ENCODE data around the gene C1QL4. TPM values are rescaled to one million over a fixed set of nuclear protein-coding genes. Genes with fewer than 3 reads are reported as not detected.
A peak's percentile ranks its signal among the peaks of the same experiment; 100 is the strongest.

The C1QL4 gene
- total RNA-seq, 1 donor from 2014 or later, result not detected

DNA sequence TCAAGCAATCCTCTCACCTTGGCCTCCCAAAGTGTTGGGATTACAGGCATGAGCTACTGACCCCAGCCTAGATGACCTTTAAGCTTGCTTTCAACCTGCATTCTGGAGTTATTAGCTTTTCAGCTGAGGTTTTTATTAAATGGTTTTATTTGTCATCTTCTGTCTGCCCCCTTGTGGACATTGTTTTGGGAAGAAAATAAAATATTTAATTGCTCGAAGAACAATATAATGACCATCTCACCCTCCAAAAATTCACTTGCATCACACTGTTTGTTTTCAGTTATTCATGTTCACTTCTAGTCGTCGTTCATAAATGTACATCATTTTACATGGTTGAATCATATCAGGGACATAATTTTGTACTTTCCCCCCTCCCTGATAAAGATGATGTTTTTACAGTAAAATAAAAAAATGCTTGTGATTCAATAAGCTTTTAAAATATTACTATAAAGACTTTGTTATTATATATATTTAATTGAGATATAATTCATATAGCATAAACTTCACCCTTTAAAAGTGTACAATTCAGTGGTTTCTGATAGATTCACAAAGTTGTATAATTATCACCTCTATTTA lies 20.2 kb upstream of the C1QL4 start:
- no peaks in the 10 kb centered on the region for H3K9me3 ChIP-seq
- H3K4me1 ChIP-seq, result no peaks in the 10 kb centered on the region
- H3K27ac ChIP-seq, result no peak overlapping the region
- no peaks in the 10 kb centered on the region for H3K36me3 ChIP-seq
- H3K27me3 ChIP-seq (ENCODE audit: low read depth), result peaks cover 22% of the 10 kb centered on the region
- ATAC-seq, result no peak
- intact Hi-C loops (cut with DNase I), result loop anchor here (5.0 kb wide), 1 partner anchor 160 kb away; no protein-coding TSS in a partner anchor
- no peak overlapping the region for H3K4me3 ChIP-seq
- TF ChIP-seq, protein P1, sequence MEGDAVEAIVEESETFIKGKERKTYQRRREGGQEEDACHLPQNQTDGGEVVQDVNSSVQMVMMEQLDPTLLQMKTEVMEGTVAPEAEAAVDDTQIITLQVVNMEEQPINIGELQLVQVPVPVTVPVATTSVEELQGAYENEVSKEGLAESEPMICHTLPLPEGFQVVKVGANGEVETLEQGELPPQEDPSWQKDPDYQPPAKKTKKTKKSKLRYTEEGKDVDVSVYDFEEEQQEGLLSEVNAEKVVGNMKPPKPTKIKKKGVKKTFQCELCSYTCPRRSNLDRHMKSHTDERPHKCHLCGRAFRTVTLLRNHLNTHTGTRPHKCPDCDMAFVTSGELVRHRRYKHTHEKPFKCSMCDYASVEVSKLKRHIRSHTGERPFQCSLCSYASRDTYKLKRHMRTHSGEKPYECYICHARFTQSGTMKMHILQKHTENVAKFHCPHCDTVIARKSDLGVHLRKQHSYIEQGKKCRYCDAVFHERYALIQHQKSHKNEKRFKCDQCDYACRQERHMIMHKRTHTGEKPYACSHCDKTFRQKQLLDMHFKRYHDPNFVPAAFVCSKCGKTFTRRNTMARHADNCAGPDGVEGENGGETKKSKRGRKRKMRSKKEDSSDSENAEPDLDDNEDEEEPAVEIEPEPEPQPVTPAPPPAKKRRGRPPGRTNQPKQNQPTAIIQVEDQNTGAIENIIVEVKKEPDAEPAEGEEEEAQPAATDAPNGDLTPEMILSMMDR (IDR thresholded peaks at IDR 0.05), result peak; percentile 41
- DNase-seq, result no peak

GRCh38 chr12:49355913-49356312 lies 18.9 kb upstream of the C1QL4 start:
- no peak for DNase-seq
- intact Hi-C loops (cut with DNase I), result loop anchor here (5.0 kb wide), 1 partner anchor 161 kb away; no protein-coding TSS in a partner anchor
- H3K27me3 ChIP-seq (ENCODE audit: low read depth), result peaks cover 30% of the 10 kb centered on the region
- H3K9me3 ChIP-seq, result no peaks in the 10 kb centered on the region
- ATAC-seq, result no peak
- H3K27ac ChIP-seq, result no peak overlapping the region
- TF ChIP-seq, protein P1 (IDR thresholded peaks at IDR 0.05), result no peak
- no peak overlapping the region for H3K4me3 ChIP-seq
- no peaks in the 10 kb centered on the region for H3K4me1 ChIP-seq
- H3K36me3 ChIP-seq, result no peaks in the 10 kb centered on the region

DNA sequence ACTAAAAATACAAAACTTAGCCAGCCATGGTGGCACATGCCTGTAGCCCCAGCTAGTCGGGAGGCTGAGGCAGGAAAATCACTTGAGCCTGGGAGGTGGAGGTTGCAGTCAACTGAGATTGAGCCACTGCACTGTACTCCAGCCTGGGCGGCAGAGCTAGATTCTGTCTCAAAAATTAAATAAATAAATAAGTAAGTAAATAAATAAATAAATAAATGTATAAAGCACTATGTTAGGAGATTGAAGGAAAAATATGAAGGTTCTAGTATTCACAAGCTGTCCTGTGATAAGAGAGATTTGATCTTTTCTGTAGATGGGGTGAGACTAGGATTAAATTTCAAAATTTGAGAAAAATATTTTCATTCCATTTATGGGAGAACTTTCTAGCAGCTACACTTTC lies 15.4 kb upstream of the C1QL4 start:
- H3K27me3 ChIP-seq (ENCODE audit: low read depth), result peaks cover 60% of the 10 kb centered on the region
- H3K9me3 ChIP-seq, result no peaks in the 10 kb centered on the region
- ATAC-seq (no peak), DNase-seq (no peak)
- H3K4me1 ChIP-seq, result peaks cover 10% of the 10 kb centered on the region
- H3K36me3 ChIP-seq, result no peaks in the 10 kb centered on the region
- no peak overlapping the region for H3K4me3 ChIP-seq
- no peak overlapping the region for H3K27ac ChIP-seq
- TF ChIP-seq, protein P1 (IDR thresholded peaks at IDR 0.05), result no peak
- intact Hi-C loops (cut with DNase I), result no loop called here

DNA sequence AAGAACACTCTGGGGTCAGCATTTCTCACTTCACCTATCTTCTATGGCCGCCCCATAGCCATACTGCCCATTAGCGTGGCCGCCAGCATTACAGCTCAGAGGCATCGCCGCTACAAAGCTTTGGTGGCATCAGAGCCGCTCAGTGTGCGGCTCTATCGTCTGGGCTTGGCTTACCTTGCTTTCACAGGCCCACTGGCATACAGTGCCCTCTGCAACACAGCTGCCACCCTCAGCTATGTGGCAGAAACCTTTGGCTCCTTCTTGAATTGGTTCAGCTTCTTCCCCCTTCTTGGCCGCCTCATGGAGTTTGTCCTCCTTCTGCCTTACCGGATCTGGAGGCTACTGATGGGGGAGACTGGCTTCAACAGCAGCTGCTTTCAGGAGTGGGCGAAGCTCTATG lies 12.3 kb upstream of the C1QL4 start:
- DNase-seq, result no peak
- intact Hi-C loops (cut with DNase I), result no loop called here

GRCh38 chr12:49348781-49349180 lies 11.8 kb upstream of the C1QL4 start:
- DNase-seq, result no peak
- no peak for ATAC-seq
- H3K27me3 ChIP-seq (ENCODE audit: low read depth), result peaks cover 83% of the 10 kb centered on the region
- TF ChIP-seq, protein P1 (IDR thresholded peaks at IDR 0.05), result no peak
- H3K27ac ChIP-seq, result no peak overlapping the region
- H3K36me3 ChIP-seq, result no peaks in the 10 kb centered on the region
- H3K4me3 ChIP-seq, result no peak overlapping the region
- peaks cover 41% of the 10 kb centered on the region for H3K4me1 ChIP-seq
- no peaks in the 10 kb centered on the region for H3K9me3 ChIP-seq
- intact Hi-C loops (cut with DNase I), result no loop called here

More for the DNA sequence above, 12.3 kb upstream of the C1QL4 start:
- H3K4me1 ChIP-seq, result peaks cover 37% of the 10 kb centered on the region
- H3K27ac ChIP-seq, result no peak overlapping the region
- peaks cover 82% of the 10 kb centered on the region for H3K27me3 ChIP-seq (ENCODE audit: low read depth)
- H3K36me3 ChIP-seq, result no peaks in the 10 kb centered on the region
- no peak for ATAC-seq
- H3K9me3 ChIP-seq, result no peaks in the 10 kb centered on the region
- no peak overlapping the region for H3K4me3 ChIP-seq
- TF ChIP-seq, protein P1 (IDR thresholded peaks at IDR 0.05), result no peak
